Activated T-cell treated with anti-CD3 and anti-CD28 coated beads, Interleukin-2, amount 50 U/mL, for 4 hours (primary cell): Measurements from ENCODE around the gene RASGRF2. TPM values are rescaled to one million over a fixed set of nuclear protein-coding genes. Genes with fewer than 3 reads are reported as not detected.

ENCODE experiments used
- ATAC-seq, 2 donors: fragments of 200-7000 bp; cut with Tn5 transposase; one replicate each; pipeline ENCODE4 v1.10.0; 2021
- DNase-seq: peaks from one replicate; pipeline ENCODE4 v3.0.0-alpha.2; 2020
- H3K27me3 Mint-ChIP-seq: one replicate; pipeline ENCODE4 v1.8.0; 2021; ENCODE audit warnings: low read depth, mixed read lengths
- H3K36me3 Mint-ChIP-seq: one replicate; pipeline ENCODE4 v1.8.0; 2022; ENCODE audit warnings: mixed read lengths; ENCODE audit not compliant: insufficient read depth
- H3K4me1 Mint-ChIP-seq: one replicate; pipeline ENCODE4 v1.8.0; 2021; ENCODE audit warnings: low read depth, mixed read lengths
- H3K4me3 Mint-ChIP-seq: one replicate; pipeline ENCODE4 v1.8.0; 2021; ENCODE audit warnings: mild to moderate bottlenecking, moderate library complexity, mixed read lengths
- H3K9me3 Mint-ChIP-seq: one replicate; pipeline ENCODE4 v1.8.0; 2021; ENCODE audit warnings: mixed read lengths
- total RNA-seq, 3 donors: library from RNA; stranded (reverse); gene quantifications; one replicate each; pipeline ENCODE4 v1.2.1, GENCODE V29; 2021

RASGRF2 gene
- total RNA-seq, 3 donors from 2014 or later, result 5.6 to 8.6 (median 7.5) TPM

DNA sequence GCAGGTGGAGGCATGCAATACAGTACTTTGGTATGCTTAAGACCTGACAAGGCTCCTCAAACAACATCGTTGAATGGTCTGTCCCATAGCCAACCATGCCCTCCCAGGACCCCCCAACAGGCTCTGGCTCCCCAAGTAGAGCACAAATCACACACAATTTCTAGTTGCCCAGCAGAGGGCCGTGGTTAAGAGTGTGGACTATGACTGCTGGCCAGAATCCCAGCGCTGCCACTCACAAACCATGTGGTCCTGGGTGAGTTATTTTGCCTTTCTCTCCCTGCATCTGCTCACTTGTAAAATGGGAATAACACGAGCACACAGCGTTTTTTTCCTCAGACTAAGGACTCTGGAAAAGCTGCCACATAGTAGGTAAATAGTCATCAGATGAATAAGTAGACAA is 279.4 kb downstream of the RASGRF2 start:
- no peak overlapping the region for H3K4me3 Mint-ChIP-seq
- ATAC-seq (no peak), DNase-seq (no peak)
- no peaks in the 10 kb centered on the region for H3K27me3 Mint-ChIP-seq
- no peaks in the 10 kb centered on the region for H3K36me3 Mint-ChIP-seq
- H3K9me3 Mint-ChIP-seq, result no peaks in the 10 kb centered on the region
- H3K4me1 Mint-ChIP-seq, result peaks cover 6% of the 10 kb centered on the region

DNA sequence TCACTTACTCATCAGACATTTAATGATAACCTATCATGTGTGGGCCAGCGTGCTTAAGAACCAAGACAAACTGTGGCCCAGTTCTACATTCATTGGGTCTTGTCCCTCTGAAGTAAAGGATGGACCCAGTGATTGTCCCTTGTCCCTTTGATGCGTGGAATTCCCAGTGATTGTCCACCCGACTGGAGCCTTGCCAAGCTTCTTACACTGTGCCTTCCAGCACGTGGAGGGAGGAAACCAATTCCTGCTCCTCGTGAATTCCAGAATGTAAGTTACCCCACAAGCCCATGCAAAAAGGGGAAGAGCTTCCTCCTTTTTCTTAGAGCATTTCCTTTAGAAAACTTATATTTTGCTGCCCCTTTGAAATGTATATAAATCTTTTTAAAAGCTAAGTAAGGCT is 280.8 kb downstream of the RASGRF2 start:
- Mint-ChIP-seq H3K4me1 (no peaks in the 10 kb centered on the region), H3K4me3 (no peak overlapping the region), H3K9me3 (no peaks in the 10 kb centered on the region), H3K27me3 (no peaks in the 10 kb centered on the region), H3K36me3 (peaks cover 3% of the 10 kb centered on the region)
- ATAC-seq (no peak), DNase-seq (no peak)

DNA sequence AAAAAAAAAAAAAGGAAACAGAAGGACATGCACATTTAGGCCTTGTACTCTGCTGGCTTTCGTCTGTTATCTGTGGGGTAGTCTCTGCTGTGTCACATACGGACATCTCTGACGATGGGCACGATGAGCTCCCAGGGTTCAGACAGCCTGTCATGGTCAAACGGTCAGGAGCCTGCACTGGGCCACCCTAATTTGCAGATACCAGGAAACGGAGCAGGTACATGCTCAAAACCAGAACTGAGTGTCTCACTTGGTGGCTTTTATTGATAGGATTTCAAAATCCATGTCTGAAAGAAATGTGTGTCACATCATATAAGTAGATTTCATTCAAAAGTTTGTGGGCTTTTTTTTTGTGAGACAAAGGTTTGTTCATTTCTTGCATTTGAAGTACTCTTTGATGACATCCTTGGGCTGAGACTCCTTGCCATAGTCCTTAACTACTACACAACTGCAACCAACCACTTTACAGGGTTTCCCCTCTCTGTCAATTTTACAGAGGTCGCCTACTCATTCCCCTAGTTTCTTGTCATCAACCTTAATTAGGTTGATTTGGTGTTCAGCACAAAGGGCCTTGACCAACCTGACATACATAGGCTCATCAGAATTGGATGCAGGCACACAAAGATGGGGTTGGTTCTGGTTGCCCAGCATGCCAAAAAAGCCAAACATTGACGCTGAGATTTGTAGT is 281.9 kb downstream of the RASGRF2 start:
- no peak for DNase-seq
- no peak for ATAC-seq
- H3K36me3 Mint-ChIP-seq, result peaks cover 3% of the 10 kb centered on the region
- no peaks in the 10 kb centered on the region for H3K4me1 Mint-ChIP-seq
- H3K27me3 Mint-ChIP-seq, result no peaks in the 10 kb centered on the region
- H3K9me3 Mint-ChIP-seq, result no peaks in the 10 kb centered on the region
- no peak overlapping the region for H3K4me3 Mint-ChIP-seq

DNA sequence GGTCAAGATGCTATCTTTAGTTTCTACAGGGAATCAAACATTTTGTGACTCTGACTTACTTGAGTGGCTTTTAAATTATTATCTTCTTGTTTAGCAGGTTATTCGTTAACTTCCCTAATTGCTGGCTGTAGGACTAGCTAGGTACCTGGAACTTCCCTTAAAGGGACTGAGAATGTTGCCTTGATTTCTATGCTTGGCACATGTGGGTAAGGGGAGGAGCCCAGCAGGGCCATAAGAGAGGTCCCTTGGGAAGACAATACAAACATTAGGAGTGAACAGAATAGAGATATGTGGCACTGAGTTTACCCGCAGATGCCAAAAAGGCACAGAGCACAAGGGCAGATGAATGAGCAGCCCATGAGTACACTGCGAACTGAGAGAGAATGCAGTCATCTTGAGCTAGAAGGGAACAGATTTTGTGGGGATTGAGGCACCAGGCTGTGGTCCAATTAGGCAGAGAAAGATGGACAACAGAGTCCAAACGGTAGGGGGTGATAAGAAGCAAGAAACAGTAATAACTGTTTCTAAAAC is 282.8 kb downstream of the RASGRF2 start:
- H3K27me3 Mint-ChIP-seq, result no peaks in the 10 kb centered on the region
- peaks cover 3% of the 10 kb centered on the region for H3K36me3 Mint-ChIP-seq
- no peak for ATAC-seq
- H3K4me3 Mint-ChIP-seq, result no peak overlapping the region
- no peaks in the 10 kb centered on the region for H3K4me1 Mint-ChIP-seq
- no peaks in the 10 kb centered on the region for H3K9me3 Mint-ChIP-seq
- DNase-seq, result no peak

DNA sequence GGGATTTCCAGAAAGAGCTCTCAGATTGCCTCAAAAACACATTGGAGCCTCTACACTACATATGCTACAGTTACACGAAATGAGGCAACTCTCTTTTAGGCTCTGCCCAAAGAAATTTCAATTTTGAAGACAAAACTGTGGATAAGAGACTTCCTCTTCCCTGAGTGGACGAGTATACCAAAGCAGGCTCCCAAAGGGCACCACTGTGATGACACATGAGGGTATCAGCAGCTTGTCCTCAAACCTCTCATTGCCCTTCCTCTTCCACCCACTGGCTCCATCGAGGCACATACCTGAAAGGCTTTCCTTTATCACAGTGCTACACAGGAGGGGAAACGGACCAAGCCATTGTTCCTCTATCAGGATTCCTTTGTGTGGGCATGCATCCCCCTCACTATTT is 284.3 kb downstream of the RASGRF2 start:
- Mint-ChIP-seq H3K36me3 (peaks cover 3% of the 10 kb centered on the region), H3K27me3 (no peaks in the 10 kb centered on the region), H3K4me1 (no peaks in the 10 kb centered on the region), H3K4me3 (no peak overlapping the region), H3K9me3 (no peaks in the 10 kb centered on the region)
- no peak for DNase-seq
- ATAC-seq, result no peak

DNA sequence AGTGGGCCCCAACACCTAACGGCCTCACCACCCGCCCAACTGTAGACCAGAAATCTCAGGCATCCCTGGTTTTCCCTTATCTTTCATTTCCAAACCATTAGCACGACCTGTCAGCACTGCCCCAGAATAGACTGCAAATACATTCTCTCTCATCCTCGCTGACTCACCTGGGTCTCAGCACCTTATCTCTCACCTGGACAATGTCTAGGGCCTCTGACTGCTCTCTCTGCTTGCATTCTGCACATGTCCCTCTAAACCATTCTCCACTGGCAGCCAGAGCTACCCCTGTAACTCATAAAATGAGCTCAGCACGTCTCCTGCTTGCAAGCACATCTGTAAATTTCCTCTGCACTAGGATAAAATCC is 285.7 kb downstream of the RASGRF2 start:
- Mint-ChIP-seq H3K27me3 (no peaks in the 10 kb centered on the region), H3K36me3 (peaks cover 9% of the 10 kb centered on the region), H3K4me3 (no peak overlapping the region), H3K4me1 (no peaks in the 10 kb centered on the region), H3K9me3 (no peaks in the 10 kb centered on the region)
- ATAC-seq (no peak), DNase-seq (no peak)

DNA sequence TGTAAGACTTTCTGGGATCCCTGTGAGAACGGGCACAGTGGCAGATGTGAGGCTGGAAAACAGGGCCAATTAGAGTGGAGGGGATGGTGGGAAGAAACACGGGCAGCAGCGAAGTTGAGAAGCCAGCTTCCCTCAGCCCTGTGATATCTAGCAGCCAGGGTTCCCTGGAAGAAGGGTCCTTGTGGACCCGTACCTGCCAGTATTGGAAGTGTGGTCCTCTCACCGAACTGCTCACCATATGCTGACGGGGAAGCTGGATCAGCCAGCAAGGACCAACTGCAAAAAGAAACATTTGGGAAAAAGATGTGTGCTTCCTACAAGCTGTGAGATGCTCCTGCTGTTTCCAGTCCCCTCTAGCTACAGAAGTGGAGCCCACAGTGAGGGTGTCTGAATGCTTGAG is 286.5 kb downstream of the RASGRF2 start:
- no peak for DNase-seq
- no peak overlapping the region for H3K4me3 Mint-ChIP-seq
- no peaks in the 10 kb centered on the region for H3K9me3 Mint-ChIP-seq
- H3K4me1 Mint-ChIP-seq, result no peaks in the 10 kb centered on the region
- no peak for ATAC-seq
- H3K27me3 Mint-ChIP-seq, result no peaks in the 10 kb centered on the region
- peaks cover 11% of the 10 kb centered on the region for H3K36me3 Mint-ChIP-seq

DNA sequence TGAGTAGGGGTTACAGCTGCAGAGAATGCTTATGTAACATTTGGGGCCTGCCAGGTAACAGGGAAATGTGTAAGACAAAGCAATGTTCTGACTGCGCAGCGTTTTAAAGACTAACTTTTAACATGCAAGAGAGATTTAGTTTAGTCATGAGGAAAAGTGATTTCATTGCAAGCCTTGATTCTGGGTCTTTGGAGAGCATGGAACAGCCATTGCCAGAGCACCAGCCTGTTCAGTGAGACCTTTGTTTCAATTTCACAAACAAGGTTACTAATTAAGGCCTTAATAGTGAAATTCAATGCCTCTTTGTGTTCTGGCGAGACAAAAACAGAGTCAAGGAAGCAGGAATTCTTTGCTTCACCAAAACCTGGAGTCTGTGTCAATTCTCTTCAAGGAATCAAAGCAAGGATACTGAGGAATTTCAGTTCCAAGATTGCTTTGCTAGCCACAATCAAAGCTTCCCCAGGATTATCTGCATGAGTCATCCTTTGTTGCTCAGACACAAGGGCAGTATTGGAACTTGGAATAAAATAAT is 287.3 kb downstream of the RASGRF2 start:
- H3K9me3 Mint-ChIP-seq, result no peaks in the 10 kb centered on the region
- DNase-seq (no peak), ATAC-seq (no peak)
- H3K36me3 Mint-ChIP-seq, result peaks cover 11% of the 10 kb centered on the region
- no peak overlapping the region for H3K4me3 Mint-ChIP-seq
- H3K4me1 Mint-ChIP-seq, result no peaks in the 10 kb centered on the region
- H3K27me3 Mint-ChIP-seq, result no peaks in the 10 kb centered on the region

DNA sequence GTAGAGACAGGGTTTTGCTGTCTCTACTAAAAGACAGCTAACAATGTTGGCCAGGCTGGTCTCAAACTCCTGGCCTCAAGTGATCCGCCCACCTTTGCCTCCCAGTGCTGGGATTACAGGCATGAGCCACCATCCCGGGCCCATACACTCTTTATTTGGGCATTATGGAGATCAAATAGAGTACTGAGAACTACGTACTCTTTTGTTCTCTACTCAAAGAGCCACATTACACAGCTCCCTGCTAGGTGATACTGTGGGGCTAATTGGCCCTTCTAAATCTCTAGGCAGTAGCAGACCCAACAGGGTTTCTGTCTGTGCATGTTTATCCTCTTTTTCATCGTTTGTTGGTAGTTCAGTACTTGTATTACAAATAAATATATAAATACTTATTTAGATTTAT is 289.1 kb downstream of the RASGRF2 start:
- Mint-ChIP-seq H3K27me3 (no peaks in the 10 kb centered on the region), H3K4me1 (no peaks in the 10 kb centered on the region), H3K9me3 (no peaks in the 10 kb centered on the region), H3K4me3 (no peak overlapping the region), H3K36me3 (peaks cover 11% of the 10 kb centered on the region)
- DNase-seq (no peak), ATAC-seq (no peak)

DNA sequence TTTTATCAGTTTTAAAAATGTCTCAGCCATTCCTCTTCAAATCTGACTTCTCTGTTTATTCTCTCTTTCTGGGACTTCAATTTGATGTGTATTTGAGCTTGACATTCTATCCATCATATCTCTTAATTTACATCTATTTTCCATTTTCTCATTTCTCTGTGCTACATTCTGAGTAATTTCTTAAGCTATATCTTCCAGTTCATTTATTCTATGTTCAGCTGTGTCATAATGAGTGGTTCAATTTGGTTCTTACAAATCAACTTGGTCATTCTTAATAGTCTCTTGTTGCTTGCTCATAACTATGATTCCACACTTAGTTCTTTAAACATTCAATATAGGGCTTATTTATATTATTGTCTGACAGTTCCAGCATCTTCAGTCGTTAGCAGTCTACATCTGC is 289.8 kb downstream of the RASGRF2 start:
- no peak for DNase-seq
- Mint-ChIP-seq H3K27me3 (no peaks in the 10 kb centered on the region), H3K9me3 (no peaks in the 10 kb centered on the region), H3K4me3 (no peak overlapping the region), H3K4me1 (no peaks in the 10 kb centered on the region), H3K36me3 (peaks cover 14% of the 10 kb centered on the region)
- ATAC-seq, result no peak

DNA sequence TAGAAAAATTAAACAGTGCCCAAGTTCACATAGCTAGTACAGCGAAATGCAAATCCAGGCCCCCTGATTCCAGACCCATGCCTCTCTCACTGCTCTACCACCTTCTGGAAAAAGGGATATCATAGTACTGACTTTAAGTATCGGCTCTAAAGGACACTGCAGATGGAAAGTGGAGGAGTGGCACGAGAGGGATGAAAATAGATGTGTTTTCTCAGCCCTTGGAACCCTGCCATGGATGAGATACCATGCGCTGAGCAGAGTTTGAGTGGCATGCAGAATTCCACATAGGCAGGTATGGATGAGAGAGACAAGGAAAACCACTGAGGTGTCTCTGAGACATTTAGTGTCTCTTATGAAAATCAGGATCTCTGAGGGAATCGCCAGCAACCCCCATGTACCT is 291.8 kb downstream of the RASGRF2 start:
- H3K4me1 Mint-ChIP-seq, result no peaks in the 10 kb centered on the region
- no peaks in the 10 kb centered on the region for H3K9me3 Mint-ChIP-seq
- H3K4me3 Mint-ChIP-seq, result no peak overlapping the region
- H3K36me3 Mint-ChIP-seq, result peaks cover 16% of the 10 kb centered on the region
- DNase-seq, result no peak
- no peak for ATAC-seq
- H3K27me3 Mint-ChIP-seq, result no peaks in the 10 kb centered on the region

DNA sequence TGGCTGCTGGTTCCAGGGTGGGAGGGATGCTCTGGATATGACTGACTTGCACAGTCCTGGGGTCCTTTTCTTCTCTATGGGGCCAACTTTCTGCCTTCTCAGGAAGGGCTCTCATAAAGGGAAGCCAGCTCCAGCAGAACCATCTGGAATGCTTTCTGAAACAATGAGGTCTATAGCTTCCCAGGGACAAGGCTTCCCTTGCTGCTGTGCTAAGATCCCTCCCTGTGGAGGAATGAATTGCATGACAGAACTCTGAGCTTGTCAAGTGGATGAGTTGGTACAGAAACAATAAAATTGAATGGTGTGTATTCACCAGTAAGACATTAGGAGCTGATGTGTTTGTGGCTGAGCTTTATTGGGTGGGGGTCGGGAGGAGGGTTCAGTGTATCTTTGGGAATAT is 292.7 kb downstream of the RASGRF2 start:
- H3K27me3 Mint-ChIP-seq, result no peaks in the 10 kb centered on the region
- DNase-seq (no peak), ATAC-seq (no peak)
- no peak overlapping the region for H3K4me3 Mint-ChIP-seq
- H3K9me3 Mint-ChIP-seq, result no peaks in the 10 kb centered on the region
- H3K36me3 Mint-ChIP-seq, result peaks cover 17% of the 10 kb centered on the region
- no peaks in the 10 kb centered on the region for H3K4me1 Mint-ChIP-seq

DNA sequence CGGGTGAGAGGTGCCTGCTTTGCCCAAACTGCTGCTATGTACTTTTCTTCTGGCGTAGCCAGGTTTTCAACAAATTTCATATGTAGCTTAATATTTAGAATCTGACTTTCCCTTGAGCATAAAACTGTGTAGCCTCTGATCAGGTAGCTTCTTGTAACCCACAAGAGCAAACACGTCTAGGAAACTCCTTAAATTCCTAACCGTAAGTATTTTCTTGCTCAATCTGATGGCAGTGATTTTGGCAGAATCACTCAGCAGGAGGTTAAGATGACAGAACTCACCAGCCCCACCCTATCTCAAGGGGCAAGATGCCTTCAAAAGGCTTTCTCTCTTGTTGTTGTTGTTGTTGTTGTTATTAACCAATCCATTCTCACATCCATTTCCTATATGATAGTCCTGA is 293.7 kb downstream of the RASGRF2 start:
- H3K27me3 Mint-ChIP-seq, result no peaks in the 10 kb centered on the region

DNA sequence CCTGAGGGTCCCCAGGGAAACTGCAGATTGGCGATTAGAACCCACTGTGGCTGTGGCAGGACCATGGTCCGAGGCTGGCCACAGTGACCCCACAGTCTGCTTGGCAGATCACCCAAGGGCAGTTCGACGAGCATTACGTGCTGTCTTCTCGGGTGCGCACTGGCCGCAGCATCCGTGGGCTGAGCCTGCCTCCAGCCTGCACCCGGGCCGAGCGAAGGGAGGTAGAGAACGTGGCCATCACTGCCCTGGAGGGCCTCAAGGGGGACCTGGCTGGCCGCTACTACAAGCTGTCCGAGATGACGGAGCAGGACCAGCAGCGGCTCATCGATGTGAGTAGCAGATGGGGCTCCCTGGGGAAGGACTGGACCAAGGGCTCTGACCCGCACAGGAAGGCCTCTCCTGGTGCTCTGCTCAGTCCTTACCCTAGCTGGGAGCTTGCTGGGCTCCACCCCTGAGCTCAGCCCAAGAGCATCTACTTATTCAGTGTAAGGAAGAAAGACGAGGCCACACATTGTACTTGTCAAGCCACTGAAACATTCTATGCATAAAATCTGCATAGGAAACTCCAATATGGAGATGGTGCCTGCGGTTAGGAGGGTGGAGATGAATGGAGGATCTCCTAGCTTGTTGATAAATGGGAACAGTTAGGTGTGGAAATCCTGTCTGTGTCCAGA is 294.9 kb downstream of the RASGRF2 start:
- no peak overlapping the region for H3K4me3 Mint-ChIP-seq
- peaks cover 18% of the 10 kb centered on the region for H3K36me3 Mint-ChIP-seq
- DNase-seq, result no peak
- peaks cover 5% of the 10 kb centered on the region for H3K9me3 Mint-ChIP-seq
- no peaks in the 10 kb centered on the region for H3K27me3 Mint-ChIP-seq
- no peaks in the 10 kb centered on the region for H3K4me1 Mint-ChIP-seq
- no peak for ATAC-seq

More for the DNA sequence above, 293.7 kb downstream of the RASGRF2 start:
- ATAC-seq, result no peak
- H3K9me3 Mint-ChIP-seq, result no peaks in the 10 kb centered on the region
- no peak overlapping the region for H3K4me3 Mint-ChIP-seq
- H3K36me3 Mint-ChIP-seq, result peaks cover 17% of the 10 kb centered on the region
- DNase-seq, result no peak
- no peaks in the 10 kb centered on the region for H3K4me1 Mint-ChIP-seq

DNA sequence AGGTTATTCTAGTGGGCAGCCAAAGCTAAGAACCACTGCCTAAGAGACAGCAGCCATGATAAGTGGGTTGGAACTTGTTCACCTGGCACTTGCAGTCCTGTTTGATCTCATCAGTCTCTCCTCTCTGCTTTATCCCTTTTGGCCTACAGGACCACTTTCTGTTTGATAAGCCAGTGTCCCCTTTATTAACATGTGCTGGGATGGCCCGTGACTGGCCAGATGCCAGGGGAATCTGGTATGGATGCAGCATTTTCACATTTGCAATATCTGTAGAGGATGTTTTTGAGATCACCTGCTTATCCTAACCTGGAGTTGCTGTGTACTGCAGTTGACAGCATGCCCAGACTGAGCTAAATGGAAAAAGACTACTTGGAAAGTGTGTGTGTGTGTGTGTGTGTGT is 296.6 kb downstream of the RASGRF2 start:
- Mint-ChIP-seq H3K36me3 (peaks cover 23% of the 10 kb centered on the region), H3K9me3 (peaks cover 8% of the 10 kb centered on the region), H3K27me3 (no peaks in the 10 kb centered on the region), H3K4me3 (no peak overlapping the region), H3K4me1 (no peaks in the 10 kb centered on the region)
- DNase-seq, result no peak
- ATAC-seq, result no peak
